Upper lobe of left lung (tissue), 6 donors: ENCODE measurements around the gene LRP8. TPM values are rescaled to one million over a fixed set of nuclear protein-coding genes. Genes with fewer than 3 reads are reported as not detected.

ENCODE experiments used
- ATAC-seq, 2 donors: fragments of 200-7000 bp; cut with Tn5 transposase; one replicate each; pipeline ENCODE4 v1.9.1; 2022; ENCODE audit warnings: mild to moderate bottlenecking in 2 of 2, moderate library complexity in 2 of 2; ENCODE audit not compliant: low FRiP score in 2 of 2
- DNase-seq, 2 donors: peaks; one replicate each; pipeline ENCODE4 v3.0.0-alpha.2; 2019 to 2020
- H3K27ac ChIP-seq, 4 donors: fragments of 200-600 bp; sonication (generic); one replicate each; pipeline ENCODE4 v1.5.1; 2016 to 2019
- H3K27me3 ChIP-seq, 4 donors: fragments of 200-600 bp; sonication (generic); one replicate each; pipeline ENCODE4 v1.5.1; 2017 to 2019
- H3K36me3 ChIP-seq, 4 donors: fragments of 200-600 bp; sonication (generic); one replicate each; pipeline ENCODE4 v1.5.1; 2016 to 2019
- H3K4me1 ChIP-seq, 4 donors: fragments of 200-600 bp; sonication (generic); one replicate each; pipeline ENCODE4 v1.5.1; 2018 to 2019
- H3K4me3 ChIP-seq, 4 donors: fragments of 200-600 bp; sonication (generic); one replicate each; pipeline ENCODE4 v1.5.1; 2017 to 2019; ENCODE audit warnings: mild to moderate bottlenecking in 2 of 4, moderate library complexity in 1 of 4
- H3K9me3 ChIP-seq, 4 donors: fragments of 200-600 bp; sonication (generic); one replicate each; pipeline ENCODE4 v1.5.1; 2018 to 2019
- EP300 ChIP-seq, 4 donors: sonication (generic); formaldehyde crosslinking; IDR thresholded peaks; one replicate each; pipeline ENCODE4 v1.5.1; 2017; ENCODE audit warnings: antibody characterized with exemption in 4 of 4, control low read depth in 2 of 4
- POLR2A ChIP-seq, 4 donors: fragments of 450-650 bp; IDR thresholded peaks; one replicate each; pipeline ENCODE4 v1.5.1; 2016 to 2017; ENCODE audit warnings: antibody characterized with exemption in 4 of 4, mild to moderate bottlenecking in 2 of 4
- POLR2AphosphoS5 ChIP-seq, 2 donors: sonication (generic); formaldehyde crosslinking; IDR thresholded peaks; one replicate each; pipeline ENCODE4 v1.5.1; 2017; ENCODE audit warnings: antibody characterized with exemption in 2 of 2
- WGBS, 2 donors: methylation state at CpG; one replicate each; pipeline ENCODE4 v1.1.5; 2017 to 2018; 5-methylcytosine and 5-hydroxymethylcytosine counted together
- total RNA-seq, 6 donors: library from RNA; depleted of rRNA in 4 of 6; stranded (reverse); fragments of >200 nt in 4 of 6; gene quantifications; one replicate each; pipeline versions ENCODE4 v1.1.0 to v1.2.1, GENCODE V29; 2016 to 2021
- TF ChIP-seq, protein P1 (sequence below), 6 experiments: fragments of 450-650 bp in 4 of 6; fragments of 200-600 bp in 2 of 6; sonication (generic) in 2 of 6; IDR thresholded peaks; one replicate each; pipeline ENCODE4 v1.5.1; 2016 to 2019; ENCODE audit warnings: antibody characterized with exemption in 6 of 6
- donor health status: DM: no; HTN: no; CAD: no; lungs with moderate emphysema.
- donor health status: DM: no; HTN: yes; CAD: no; lungs with severe emphysema.

Gene LRP8
- total RNA-seq, 6 donors from 2014 or later: 4.6 to 23.0 (median 11.1) TPM

DNA sequence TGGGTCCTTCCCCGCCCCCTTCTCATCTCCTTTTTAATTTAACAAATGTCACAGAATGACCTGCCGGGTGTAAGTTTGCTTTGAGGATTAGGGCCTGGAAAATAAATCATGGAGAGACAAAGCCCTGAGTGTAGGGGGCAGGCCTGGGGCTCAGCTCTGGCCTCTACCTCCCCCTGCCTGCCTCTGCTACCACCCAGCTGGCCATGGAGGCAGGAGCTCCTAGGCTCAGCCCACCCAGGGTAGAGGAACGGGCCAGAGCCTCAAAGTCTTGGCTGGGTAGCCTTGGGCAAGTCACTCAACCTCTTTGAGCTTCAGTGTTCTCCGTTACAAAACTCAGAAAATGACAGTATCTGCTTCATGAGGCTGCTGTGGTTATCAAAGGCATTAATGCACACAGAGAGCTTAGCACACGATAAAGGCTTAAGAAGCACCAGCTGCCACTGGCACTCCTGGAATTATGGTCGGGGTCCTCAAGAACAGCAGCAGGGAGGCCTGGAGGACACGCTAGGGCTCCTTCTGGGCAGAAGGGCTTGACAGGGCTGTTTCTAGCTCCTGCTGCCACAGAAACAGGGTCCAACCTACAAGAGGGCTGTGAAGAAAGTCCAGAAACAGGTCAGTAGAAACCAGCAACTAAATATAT is 39.0 kb downstream of the LRP8 start:
- H3K9me3 ChIP-seq: no peaks in the 10 kb centered on the region
- ATAC-seq (no peak), DNase-seq (no peak)
- 89 to 90% methylated on average over 7 of the region's 7 CpGs for WGBS, 2 donors
- H3K4me1 ChIP-seq: peaks cover 4 to 9% (median 7%) of the 10 kb centered on the region in 4 donors
- no peaks in the 10 kb centered on the region for H3K27me3 ChIP-seq
- H3K4me3 ChIP-seq: no peak overlapping the region
- no peak overlapping the region for H3K27ac ChIP-seq
- TF ChIP-seq, protein P1, sequence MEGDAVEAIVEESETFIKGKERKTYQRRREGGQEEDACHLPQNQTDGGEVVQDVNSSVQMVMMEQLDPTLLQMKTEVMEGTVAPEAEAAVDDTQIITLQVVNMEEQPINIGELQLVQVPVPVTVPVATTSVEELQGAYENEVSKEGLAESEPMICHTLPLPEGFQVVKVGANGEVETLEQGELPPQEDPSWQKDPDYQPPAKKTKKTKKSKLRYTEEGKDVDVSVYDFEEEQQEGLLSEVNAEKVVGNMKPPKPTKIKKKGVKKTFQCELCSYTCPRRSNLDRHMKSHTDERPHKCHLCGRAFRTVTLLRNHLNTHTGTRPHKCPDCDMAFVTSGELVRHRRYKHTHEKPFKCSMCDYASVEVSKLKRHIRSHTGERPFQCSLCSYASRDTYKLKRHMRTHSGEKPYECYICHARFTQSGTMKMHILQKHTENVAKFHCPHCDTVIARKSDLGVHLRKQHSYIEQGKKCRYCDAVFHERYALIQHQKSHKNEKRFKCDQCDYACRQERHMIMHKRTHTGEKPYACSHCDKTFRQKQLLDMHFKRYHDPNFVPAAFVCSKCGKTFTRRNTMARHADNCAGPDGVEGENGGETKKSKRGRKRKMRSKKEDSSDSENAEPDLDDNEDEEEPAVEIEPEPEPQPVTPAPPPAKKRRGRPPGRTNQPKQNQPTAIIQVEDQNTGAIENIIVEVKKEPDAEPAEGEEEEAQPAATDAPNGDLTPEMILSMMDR (IDR thresholded peaks at IDR 0.05): no peak
- no peak for TF ChIP-seq POLR2AphosphoS5 (IDR thresholded peaks at IDR 0.05)
- TF ChIP-seq EP300 (IDR thresholded peaks at IDR 0.05): no peak
- no peak for TF ChIP-seq POLR2A (IDR thresholded peaks at IDR 0.05)
- no peaks in the 10 kb centered on the region for H3K36me3 ChIP-seq

DNA sequence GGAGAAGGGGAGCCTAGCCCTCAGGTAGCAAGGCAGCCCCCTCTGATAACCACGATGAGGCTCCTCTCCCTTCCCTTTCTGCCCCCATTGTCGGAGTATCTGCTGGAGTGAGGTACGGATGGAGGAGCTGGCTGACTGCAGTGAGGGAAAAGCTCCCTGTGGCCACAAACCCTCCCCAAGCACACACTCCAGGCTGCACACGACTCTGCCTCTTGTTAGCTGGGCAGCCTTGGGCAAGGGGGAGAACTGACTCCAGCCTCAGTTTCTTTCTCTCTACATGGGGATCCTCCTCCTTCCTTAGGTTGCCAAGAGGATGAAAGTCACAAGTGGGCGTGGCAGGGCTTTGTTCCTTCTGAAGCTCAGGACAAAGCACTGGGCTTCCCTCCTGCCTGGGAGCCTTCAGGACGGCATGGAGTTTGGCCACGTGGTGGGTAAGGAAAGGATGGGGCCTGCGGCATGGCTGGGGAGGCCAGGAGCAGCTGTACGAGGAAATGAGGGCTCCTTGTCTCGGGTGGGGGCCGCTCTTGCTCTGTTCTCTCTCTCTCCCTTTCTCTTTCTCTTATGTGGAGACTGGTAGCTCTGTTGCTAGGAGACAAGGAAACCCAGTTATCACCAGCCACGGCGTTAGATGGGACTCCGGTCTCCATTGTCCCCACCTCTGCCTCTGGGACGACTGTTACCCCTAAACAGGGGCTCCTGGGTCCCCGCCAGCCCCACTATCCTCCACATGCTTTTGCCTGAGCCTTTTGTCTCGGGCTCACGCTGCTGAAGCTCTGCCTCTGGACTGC is 39.7 kb downstream of the LRP8 start:
- no peaks in the 10 kb centered on the region for H3K36me3 ChIP-seq
- H3K9me3 ChIP-seq: no peaks in the 10 kb centered on the region
- ATAC-seq (no peak), DNase-seq (no peak)
- no peak for TF ChIP-seq EP300 (IDR thresholded peaks at IDR 0.05)
- TF ChIP-seq POLR2AphosphoS5 (IDR thresholded peaks at IDR 0.05): no peak
- no peak for TF ChIP-seq POLR2A (IDR thresholded peaks at IDR 0.05)
- TF ChIP-seq, protein P1 (IDR thresholded peaks at IDR 0.05): no peak
- H3K4me1 ChIP-seq: peaks cover 1 to 7% (median 4%) of the 10 kb centered on the region in 4 donors
- no peak overlapping the region for H3K27ac ChIP-seq
- H3K27me3 ChIP-seq: no peaks in the 10 kb centered on the region
- H3K4me3 ChIP-seq: no peak overlapping the region
- 72% methylated on average over 17 to 18 of the region's 18 CpGs for WGBS, 2 donors

DNA sequence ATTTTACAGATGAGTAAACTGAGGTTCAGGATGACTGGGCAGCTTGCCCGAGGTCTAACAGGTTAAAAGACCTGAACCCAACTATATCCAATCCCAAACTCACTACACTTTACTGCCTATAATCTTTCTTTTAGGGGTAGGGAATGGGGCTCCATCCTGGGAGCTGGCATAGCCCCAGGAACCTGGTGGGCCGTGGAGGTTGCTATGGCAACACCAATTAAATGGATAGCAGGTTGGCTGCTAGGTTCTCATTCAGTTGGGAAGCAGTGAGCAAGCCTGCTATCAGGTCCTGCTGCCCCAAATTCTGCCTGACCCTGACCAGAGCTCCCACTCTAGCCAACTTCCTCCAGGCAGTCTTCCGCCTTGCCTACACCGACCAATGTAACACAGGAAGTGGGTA is 40.9 kb downstream of the LRP8 start:
- TF ChIP-seq EP300 (IDR thresholded peaks at IDR 0.05) (no peak), POLR2AphosphoS5 (IDR thresholded peaks at IDR 0.05) (no peak), POLR2A (IDR thresholded peaks at IDR 0.05) (no peak)
- TF ChIP-seq, protein P1 (IDR thresholded peaks at IDR 0.05): no peak
- no peak overlapping the region for H3K4me3 ChIP-seq
- no peaks in the 10 kb centered on the region for H3K36me3 ChIP-seq
- H3K4me1 ChIP-seq: no peaks in the 10 kb centered on the region
- H3K27me3 ChIP-seq: no peaks in the 10 kb centered on the region
- WGBS, 2 donors: 62 to 84% methylated on average over 4 of the region's 4 CpGs
- no peak overlapping the region for H3K27ac ChIP-seq
- ATAC-seq (no peak), DNase-seq (no peak)
- no peaks in the 10 kb centered on the region for H3K9me3 ChIP-seq

DNA sequence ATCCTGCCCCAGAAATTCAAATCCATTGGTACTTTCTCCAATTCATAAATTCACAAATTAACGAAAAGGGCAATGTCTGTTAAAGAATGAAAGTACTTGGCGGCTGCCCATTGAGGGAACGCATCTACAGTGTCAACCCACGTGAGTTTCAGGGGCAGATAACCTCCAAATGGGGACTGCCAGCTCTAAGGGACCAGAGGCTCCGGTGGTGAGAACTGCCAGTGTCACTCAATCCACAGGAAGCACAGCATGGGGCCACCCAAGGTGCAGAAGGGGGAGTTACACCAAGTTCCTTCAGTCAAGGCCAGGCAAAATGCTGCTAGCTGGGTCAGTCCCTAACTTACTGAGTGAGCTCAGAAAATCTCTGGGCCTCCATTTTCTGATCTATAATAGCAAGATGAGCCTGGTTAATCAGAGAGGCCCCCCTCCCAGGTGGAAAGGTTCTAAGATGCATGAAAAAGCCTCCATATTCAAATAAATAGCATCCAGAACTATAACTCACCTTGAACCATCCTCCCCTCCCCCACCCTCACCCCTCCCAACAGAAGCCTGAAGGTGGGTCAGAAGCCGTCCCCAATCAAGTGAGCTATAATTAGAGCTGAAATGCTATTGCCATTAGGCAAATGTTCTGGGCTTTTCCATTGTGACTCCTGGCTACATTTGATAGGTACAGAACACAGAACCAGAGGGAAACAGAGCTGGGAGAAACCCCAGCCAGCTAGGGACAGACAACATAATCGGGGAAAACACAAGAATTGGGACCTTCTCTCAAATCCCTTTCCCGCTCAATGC is 41.7 kb downstream of the LRP8 start:
- H3K36me3 ChIP-seq: no peaks in the 10 kb centered on the region
- H3K27ac ChIP-seq: no peak overlapping the region
- no peaks in the 10 kb centered on the region for H3K27me3 ChIP-seq
- no peaks in the 10 kb centered on the region for H3K4me1 ChIP-seq
- 74 to 88% methylated on average over 7 to 8 of the region's 8 CpGs for WGBS, 2 donors
- ATAC-seq (no peak), DNase-seq (no peak)
- TF ChIP-seq POLR2A (IDR thresholded peaks at IDR 0.05) (no peak), EP300 (IDR thresholded peaks at IDR 0.05) (no peak), POLR2AphosphoS5 (IDR thresholded peaks at IDR 0.05) (no peak)
- TF ChIP-seq, protein P1 (IDR thresholded peaks at IDR 0.05): no peak
- no peak overlapping the region for H3K4me3 ChIP-seq
- no peaks in the 10 kb centered on the region for H3K9me3 ChIP-seq
